Measurements from ENCODE around the gene XXYLT1. TPM values are rescaled to one million over a fixed set of nuclear protein-coding genes. Genes with fewer than 3 reads are reported as not detected.

The XXYLT1 gene
- total and polyA plus RNA-seq, 12 donors = 2.2 to 7.2 (median 3.6) TPM

GRCh38 chr3:195160908-195161434 is 110.0 kb downstream of the XXYLT1 start:
- H3K4me3 ChIP-seq = no peak overlapping the region
- H3K9me3 ChIP-seq = no peaks in the 10 kb centered on the region
- peak in 1 of 8 donors; percentile 2 for ATAC-seq
- no peaks in the 10 kb centered on the region for H3K27me3 ChIP-seq
- H3K36me3 ChIP-seq = no peaks in the 10 kb centered on the region
- 95 to 98% methylated on average over 11 of the region's 11 CpGs for WGBS, 2 donors
- H3K27ac ChIP-seq = peak overlapping the region in 9 of 10 donors; percentile 36 to 79 (median 60)
- TF ChIP-seq, protein P1, sequence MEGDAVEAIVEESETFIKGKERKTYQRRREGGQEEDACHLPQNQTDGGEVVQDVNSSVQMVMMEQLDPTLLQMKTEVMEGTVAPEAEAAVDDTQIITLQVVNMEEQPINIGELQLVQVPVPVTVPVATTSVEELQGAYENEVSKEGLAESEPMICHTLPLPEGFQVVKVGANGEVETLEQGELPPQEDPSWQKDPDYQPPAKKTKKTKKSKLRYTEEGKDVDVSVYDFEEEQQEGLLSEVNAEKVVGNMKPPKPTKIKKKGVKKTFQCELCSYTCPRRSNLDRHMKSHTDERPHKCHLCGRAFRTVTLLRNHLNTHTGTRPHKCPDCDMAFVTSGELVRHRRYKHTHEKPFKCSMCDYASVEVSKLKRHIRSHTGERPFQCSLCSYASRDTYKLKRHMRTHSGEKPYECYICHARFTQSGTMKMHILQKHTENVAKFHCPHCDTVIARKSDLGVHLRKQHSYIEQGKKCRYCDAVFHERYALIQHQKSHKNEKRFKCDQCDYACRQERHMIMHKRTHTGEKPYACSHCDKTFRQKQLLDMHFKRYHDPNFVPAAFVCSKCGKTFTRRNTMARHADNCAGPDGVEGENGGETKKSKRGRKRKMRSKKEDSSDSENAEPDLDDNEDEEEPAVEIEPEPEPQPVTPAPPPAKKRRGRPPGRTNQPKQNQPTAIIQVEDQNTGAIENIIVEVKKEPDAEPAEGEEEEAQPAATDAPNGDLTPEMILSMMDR (IDR thresholded peaks at IDR 0.05) = no peak
- no peak for DNase-seq
- intact Hi-C loops (cut with DNase I) = no loop called here
- H3K4me1 ChIP-seq = peaks cover 12 to 78% (median 50%) of the 10 kb centered on the region in 9 donors

DNA sequence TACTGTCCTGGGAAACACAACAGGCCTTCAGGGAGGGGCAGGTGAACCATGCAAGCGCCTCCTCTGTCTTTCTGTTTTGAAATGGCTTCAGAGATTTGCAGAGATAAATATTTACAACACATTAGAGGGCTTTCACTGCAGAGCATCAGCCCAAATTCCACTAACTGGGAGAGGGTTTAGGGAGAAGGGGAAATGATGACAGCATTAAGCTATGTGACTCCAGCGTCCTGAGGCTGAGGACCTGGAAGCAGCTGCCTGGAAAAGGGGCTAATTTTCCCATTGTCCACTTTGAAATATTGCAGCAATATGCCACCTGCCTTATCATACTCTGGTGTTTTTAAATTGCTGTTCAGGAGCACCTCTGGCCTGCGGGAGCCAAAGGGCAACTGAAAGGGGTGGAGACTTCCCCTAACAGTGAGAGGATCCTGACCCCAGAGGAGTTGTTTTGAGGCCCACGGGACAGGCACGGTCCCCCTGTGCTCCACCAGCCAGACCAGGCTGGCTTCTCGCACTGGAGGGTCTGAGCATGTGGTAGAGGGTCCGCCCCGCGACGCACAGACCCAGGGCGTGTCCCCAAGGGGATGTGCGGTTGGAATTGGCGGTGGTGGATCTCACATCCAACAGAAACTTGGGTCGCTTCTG is 110.6 kb downstream of the XXYLT1 start:
- intact Hi-C loops (cut with DNase I) = no loop called here
- peak overlapping the region in 9 of 10 donors; percentile 36 to 79 (median 60) for H3K27ac ChIP-seq
- no peaks in the 10 kb centered on the region for H3K27me3 ChIP-seq
- WGBS, 2 donors = 63 to 75% methylated on average over 14 of the region's 14 CpGs
- TF ChIP-seq, protein P1 (IDR thresholded peaks at IDR 0.05) = no peak
- H3K4me1 ChIP-seq = peaks cover 17 to 80% (median 56%) of the 10 kb centered on the region in 9 donors
- ATAC-seq = peak in 7 of 8 donors; percentile 16 to 58 (median 51)
- DNase-seq = no peak
- no peaks in the 10 kb centered on the region for H3K9me3 ChIP-seq
- no peaks in the 10 kb centered on the region for H3K36me3 ChIP-seq
- H3K4me3 ChIP-seq = no peak overlapping the region

GRCh38 chr3:195159814-195160165 is 111.2 kb downstream of the XXYLT1 start:
- no peak for ATAC-seq

DNA sequence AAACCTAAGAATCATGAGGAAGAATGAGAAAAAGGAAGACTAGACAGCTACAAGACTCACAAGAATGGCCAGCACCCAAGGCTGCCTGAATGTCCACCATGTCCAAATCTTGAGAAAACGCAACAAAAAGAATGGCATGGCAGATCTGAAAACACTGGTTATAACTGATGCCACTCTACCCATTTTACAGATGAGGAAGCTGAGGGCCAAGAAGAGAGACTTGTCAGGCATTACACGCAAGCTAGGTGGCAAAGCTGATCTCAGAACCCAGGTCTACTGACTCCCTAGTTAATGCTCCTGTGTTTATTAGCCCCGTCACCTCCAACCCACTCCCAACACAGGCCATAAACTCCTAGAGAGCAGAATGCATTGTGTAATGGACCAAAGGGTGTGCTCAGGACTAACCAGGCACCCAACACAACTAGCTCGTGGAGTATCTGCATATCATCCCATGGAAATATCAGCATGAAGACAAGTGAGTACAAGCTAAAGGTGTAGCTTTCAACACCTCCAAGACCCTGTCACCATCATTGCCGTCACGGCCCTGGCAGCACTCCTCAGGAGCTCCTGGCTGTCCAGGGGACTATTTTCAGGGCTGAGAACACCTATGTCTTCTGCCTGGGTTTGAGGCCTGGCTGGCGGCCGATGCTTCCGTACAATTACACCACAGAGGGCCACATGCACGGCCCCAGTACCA is 111.7 kb downstream of the XXYLT1 start:
- H3K36me3 ChIP-seq = no peaks in the 10 kb centered on the region
- DNase-seq (peak in 1 of 2 donors; percentile 55), ATAC-seq (peak in 5 of 8 donors; percentile 4 to 87 (median 7))
- WGBS, 2 donors = 66 to 69% methylated on average over 10 of the region's 10 CpGs
- TF ChIP-seq, protein P1 (IDR thresholded peaks at IDR 0.05) = no peak
- no peak overlapping the region for H3K4me3 ChIP-seq
- H3K27me3 ChIP-seq = no peaks in the 10 kb centered on the region
- H3K4me1 ChIP-seq = peaks cover 20 to 85% (median 58%) of the 10 kb centered on the region in 9 donors
- H3K9me3 ChIP-seq = no peaks in the 10 kb centered on the region
- intact Hi-C loops (cut with DNase I) = loop anchor here in 2 of 10 donors (10.0 kb wide), 2 partner anchors 46 to 96 kb away; no protein-coding TSS in a partner anchor
- H3K27ac ChIP-seq = peak overlapping the region in 6 of 10 donors; percentile 59 to 79 (median 71)

More at GRCh38 chr3:195159814-195160165, 111.2 kb downstream of the XXYLT1 start:
- no peak overlapping the region for H3K4me3 ChIP-seq
- TF ChIP-seq, protein P1 (IDR thresholded peaks at IDR 0.05) = no peak
- H3K4me1 ChIP-seq = peaks cover 20 to 85% (median 57%) of the 10 kb centered on the region in 9 donors
- intact Hi-C loops (cut with DNase I) = loop anchor here in 2 of 10 donors (10.0 kb wide), 2 partner anchors 45 to 95 kb away; no protein-coding TSS in a partner anchor
- H3K27ac ChIP-seq = peak overlapping the region in 9 of 10 donors; percentile 36 to 79 (median 60)
- H3K27me3 ChIP-seq = no peaks in the 10 kb centered on the region
- H3K36me3 ChIP-seq = no peaks in the 10 kb centered on the region
- 36 to 52% methylated on average over 6 of the region's 6 CpGs for WGBS, 2 donors
- no peak for DNase-seq
- no peaks in the 10 kb centered on the region for H3K9me3 ChIP-seq
